T-helper 2 cell treated with Interferon-gamma antibody and Interleukin-4, amounts not matched to agents 100 ng/mL and 5 ng/mL, for 36 hours (primary cell): ENCODE measurements around the gene PLCG2. TPM values are rescaled to one million over a fixed set of nuclear protein-coding genes. Genes with fewer than 3 reads are reported as not detected.

Experiments
- intact Hi-C: fragments of 100-400 bp; cut with micrococcal nuclease; formaldehyde crosslinking; loops from one replicate; pipeline ENCODE4 v1.15.1; 2023
- total RNA-seq: library from RNA; stranded (reverse); gene quantifications from 2 replicates; pipeline ENCODE4 v1.2.3, GENCODE V29; 2022

Gene PLCG2
- total RNA-seq, 1 donor from 2014 or later, result 4.2 TPM

GRCh38 chr16:81841722-81842121 is 62.6 kb downstream of the PLCG2 start:
- intact Hi-C loops, result no loop called here

- intact Hi-C loops, result no loop called here
These were observed 63.6 kb downstream of the PLCG2 start for GRCh38 chr16:81842564-81843242.

DNA sequence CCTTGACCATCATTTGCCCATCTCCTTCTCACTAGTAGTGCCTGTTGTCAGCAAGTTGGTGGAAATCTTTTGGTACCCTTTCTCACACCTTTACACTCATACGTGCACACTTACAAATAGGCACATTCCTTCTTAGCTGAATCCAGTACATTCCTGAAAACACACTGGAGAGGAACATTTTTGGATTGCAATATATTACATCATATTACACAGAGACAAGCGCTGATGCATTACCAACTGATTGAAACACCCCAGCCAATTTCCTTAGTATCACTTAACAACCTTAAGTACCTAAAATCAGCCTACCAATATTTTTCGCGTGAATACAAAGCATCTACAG is 64.1 kb downstream of the PLCG2 start:
- intact Hi-C loops, result no loop called here

DNA sequence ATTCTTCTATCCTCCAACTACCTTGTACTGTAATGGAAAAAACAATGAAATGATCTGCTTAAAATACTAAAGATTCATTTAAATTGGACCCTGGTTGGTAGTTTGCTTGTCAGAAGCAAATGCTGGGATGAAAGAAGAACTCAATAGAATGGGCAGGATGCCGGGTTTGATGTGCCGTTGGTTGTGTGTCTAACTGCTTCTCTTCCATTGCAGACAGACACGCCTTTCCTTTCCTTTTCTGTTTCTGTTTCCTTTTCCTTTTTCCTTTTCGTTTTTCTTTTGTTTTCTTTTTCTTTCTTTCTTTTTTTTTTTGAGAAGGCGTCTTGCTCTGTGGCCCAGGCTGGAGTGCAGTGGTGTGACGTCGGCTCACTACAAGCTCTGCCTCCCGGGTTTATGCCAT is 64.6 kb downstream of the PLCG2 start:
- intact Hi-C loops, result no loop called here

- intact Hi-C loops, result no loop called here
These were observed 67.0 kb downstream of the PLCG2 start for GRCh38 chr16:81846105-81846504.

DNA sequence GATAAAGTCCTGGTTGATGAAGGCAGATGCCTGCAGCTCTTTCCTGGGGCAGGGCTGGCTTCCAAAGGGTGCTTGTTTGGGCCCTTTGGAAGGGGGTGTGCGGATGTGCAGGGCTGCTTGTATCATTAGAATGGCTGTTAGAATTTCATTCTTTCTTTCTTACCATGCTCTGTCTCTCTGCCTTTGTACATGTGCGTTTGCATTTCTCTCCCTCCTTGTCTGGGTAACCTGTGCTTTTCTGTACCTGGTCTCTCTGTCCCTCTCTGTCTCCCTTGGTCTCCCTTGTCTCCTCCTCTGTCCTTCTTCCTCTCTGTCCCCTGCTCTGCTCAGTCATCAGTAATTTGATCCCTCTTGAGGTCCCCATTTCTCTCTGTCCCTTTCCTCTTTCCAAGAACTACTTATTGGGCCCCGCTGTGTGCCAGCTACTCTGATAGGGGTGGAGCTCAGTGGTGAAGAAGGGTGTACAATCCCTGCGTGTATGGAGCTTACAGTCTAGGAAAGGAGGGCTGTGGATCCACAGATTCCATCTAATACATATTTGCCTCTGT is 69.3 kb downstream of the PLCG2 start:
- intact Hi-C loops, result no loop called here

DNA sequence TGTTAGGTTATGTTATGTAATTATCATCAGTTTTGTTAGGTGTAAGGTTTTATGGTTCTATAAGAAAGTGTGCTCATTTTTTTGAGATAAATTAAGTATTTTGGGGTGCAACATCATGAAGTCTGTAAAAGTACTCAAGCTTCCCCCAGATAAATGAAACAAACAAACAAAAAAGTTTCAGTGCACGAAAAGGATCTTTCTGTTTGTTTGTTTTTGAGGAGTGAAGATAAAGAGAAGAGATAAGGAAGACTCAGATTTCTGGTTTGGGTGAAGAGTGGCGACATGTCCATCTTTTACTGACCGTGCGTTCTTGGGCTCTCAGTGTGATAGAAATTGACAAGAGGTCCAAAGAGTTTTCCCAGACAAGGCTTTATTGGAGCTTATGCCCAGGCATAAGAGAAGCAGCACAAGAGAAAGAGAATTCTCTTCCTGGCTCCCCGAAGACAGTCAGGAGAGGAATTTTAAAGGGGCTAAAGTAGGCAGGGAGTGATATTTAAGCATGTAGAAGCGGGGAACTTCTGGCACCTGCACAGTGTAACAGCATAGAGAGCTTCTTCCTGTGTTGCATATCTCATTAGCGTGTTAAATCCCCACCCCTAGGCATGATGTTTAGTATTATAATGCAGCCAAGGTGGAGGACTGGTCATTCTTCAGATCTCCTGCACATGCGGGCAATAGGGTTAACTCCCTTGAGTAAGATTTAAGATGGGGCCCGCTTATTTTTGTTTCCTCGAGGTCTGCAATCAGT is 71.3 kb downstream of the PLCG2 start:
- intact Hi-C loops, result no loop called here

DNA sequence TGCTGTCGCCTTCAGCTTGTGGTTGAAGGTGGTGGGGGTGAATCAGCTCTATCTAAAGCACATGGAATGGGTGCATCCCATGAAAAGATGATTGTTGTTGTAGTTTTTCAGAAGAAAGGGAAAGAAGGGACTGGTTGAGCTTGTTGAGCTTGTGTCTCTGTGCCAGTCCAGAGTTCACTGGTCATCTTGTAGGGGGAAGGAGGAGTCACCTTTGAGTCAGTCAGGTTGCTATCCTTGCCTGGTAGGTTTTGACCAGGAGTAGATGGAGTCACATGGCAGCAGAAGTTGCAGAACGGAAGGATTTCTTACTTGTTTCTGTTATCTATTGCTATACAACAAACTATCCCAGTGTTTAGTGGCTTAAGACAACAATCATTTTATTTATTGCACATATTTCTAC is 73.3 kb downstream of the PLCG2 start:
- intact Hi-C loops, result no loop called here

GRCh38 chr16:81855552-81856153 is 76.6 kb downstream of the PLCG2 start:
- intact Hi-C loops, result no loop called here

GRCh38 chr16:81860287-81861266 is 81.5 kb downstream of the PLCG2 start:
- intact Hi-C loops, result no loop called here

GRCh38 chr16:81861503-81861902 is 82.4 kb downstream of the PLCG2 start:
- intact Hi-C loops, result no loop called here

DNA sequence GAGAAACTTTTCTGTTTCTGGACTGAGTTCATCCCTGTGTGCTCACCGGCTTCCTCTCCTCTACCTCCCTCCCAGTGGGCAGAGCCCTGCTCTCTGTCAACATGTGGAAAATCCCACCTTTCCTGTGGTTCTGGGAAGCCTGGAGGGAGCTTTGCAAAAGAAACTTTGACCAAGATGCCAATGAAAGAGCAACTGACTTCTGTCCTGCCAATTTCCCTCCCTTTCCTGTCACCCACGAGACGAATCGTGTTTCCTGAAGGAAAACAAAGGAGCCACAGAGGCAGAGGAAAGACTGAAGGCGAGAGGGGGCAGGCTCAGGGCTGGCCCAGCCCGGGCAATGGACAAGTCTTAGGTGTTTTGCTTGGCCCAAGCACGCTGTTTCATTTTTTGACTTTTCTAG is 82.8 kb downstream of the PLCG2 start:
- intact Hi-C loops, result no loop called here

DNA sequence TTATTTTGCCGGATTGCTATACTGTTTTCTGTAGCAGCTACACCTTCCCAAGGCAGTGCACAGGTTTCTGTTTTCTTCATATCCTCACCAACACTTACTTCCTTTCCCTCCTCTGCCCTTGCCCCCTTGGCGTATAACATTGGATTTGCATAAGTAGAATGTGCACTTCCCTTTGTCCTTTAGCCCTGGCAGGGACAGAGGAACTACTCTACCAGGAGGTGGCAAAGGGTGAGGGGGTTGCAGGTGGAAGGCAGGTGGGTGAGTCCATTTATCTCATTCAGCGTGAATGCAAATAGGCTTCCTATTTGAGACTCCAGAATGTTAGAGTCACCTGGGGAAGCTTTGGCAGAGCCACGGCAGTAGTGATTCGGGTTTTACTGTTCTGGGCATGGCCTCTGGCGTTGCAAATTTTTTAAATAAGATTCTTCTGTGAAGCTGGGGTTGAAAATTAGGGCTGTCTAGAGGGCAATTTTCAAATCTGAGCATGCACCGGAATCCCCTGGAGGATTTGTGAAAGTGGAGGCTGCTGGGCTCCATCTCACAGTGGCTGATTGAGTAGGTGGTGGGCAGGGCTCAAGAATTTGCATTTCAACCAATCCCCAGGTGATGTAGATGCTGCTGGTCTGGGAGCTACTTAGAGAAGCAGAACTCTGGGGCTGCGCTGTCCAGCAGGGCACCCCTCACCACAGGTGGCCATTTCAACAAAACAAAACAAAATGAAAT is 84.7 kb downstream of the PLCG2 start:
- intact Hi-C loops, result no loop called here

DNA sequence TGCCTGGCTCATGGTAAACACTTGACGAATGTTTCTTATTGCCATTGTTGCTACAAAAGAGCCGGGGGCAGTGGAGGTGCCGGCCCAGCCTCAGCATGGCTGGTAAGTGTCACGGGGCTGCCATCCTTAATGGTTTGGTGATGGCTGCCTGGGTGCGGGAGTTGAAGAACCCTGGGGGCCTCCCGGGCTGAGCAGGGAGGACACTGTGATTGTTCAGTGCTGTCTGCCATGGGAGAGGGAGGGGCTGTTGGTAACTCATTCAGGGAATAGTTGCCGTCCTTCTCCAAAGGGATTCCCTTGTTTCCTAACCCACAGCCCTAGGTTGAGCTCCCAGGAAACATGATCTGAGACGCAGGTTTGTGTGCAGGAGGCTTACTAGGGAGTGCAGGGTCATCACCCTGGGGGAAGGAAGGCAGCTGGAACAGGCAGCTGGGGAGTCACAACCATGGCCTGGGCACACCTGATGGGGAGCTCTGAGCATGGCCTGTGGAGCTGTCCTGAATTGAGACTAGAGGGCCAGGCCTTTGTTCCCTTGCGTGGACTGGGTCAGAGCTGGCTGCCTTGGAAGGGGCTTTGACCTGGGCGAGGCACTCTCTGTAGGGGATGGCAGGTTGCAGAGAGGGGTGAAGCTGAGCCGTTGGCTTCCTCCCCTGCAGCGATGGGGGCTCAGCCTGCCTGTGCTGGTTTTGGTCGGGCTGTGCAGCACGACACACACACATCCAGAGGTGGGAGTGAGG is 85.7 kb downstream of the PLCG2 start:
- intact Hi-C loops, result no loop called here

GRCh38 chr16:81866820-81867440 is 87.8 kb downstream of the PLCG2 start:
- intact Hi-C loops, result no loop called here

DNA sequence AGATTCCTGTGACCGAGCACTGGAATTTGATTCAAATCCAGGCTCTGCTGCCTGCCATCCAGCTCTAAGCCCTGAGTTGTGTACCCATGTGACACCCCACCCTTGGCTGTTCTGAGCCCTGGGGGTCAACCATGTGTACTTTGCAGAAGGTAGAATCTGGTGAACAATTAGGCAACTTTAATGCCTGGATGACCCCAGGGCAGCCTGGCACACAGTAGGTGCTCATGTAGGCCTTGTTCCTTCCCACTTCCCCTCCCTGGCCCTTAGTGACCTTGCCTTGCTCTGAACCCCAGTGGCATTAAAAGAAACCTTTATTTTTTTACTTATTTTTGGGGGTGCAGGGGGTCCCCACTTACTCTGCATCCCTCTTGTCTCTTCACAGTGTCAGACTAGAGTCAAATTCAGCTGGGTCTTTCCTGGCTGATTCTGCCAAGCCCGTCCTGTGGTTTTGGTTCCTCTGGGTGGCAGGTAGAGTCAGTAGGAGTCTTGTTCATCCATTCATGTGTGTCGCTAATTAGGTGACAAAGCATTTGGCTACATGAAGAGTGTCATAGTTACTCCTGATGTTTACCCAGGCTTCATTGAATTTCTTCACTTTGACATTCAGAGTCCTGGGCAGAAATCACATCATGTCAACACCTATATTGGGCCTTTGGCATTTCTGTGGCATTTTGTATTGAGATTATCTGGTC is 89.1 kb downstream of the PLCG2 start:
- intact Hi-C loops, result no loop called here

GRCh38 chr16:81869326-81869725 is 90.2 kb downstream of the PLCG2 start:
- intact Hi-C loops, result no loop called here

- intact Hi-C loops, result loop anchor here (5.0 to 10.0 kb wide), 2 partner anchors 126 to 508 kb away; no protein-coding TSS in a partner anchor
These were observed 94.1 kb downstream of the PLCG2 start for GRCh38 chr16:81873206-81873605.
